ENCODE data around the gene PRR33. TPM values are rescaled to one million over a fixed set of nuclear protein-coding genes. Genes with fewer than 3 reads are reported as not detected.
A peak's percentile ranks its signal among the peaks of the same experiment; 100 is the strongest.

PRR33 gene
- total and polyA plus RNA-seq, 4 experiments from 2014 or later, result 0.18 TPM; not detected in 3

- intact Hi-C loops (cut with micrococcal nuclease), result no loop called here
- Mint-ChIP-seq H3K4me3 (no peak overlapping the region), H3K4me1 (peaks cover 35 to 60% (median 49%) of the 10 kb centered on the region in 4 donors), H3K27ac (peak overlapping the region in 2 of 7 donors; percentile 36 to 64), H3K36me3 (peaks cover 0 to 17% of the 10 kb centered on the region in 2 donors), H3K9me3 (peaks cover 0 to 2% (median 0%) of the 10 kb centered on the region in 8 donors), H3K27me3 (no peaks in the 10 kb centered on the region)
- H3K27me3 ChIP-seq (ENCODE audit: insufficient read depth, low read length), result no peaks in the 10 kb centered on the region
- DNase-seq, result peak in 1 of 5 donors; percentile 38
- POLR2A ChIA-PET (ENCODE audit: partially characterized antibody), result interaction anchor here (7.0 kb wide), 1 partner anchor 12 kb away, joined by 139 read pairs; the partner anchor contains the start of gene LSP1
- CTCF ChIA-PET (ENCODE audit: partially characterized antibody), result interaction anchor here (2.3 kb wide), 1 partner anchor 33 kb away, joined by 6 read pairs; no protein-coding TSS in a partner anchor
- no peaks in the 10 kb centered on the region for H3K36me3 ChIP-seq (ENCODE audit: insufficient read depth, low read length)
- H3K9me3 ChIP-seq (ENCODE audit: control insufficient read depth in 1 of 2, low read length in 2 of 2), result no peaks in the 10 kb centered on the region
- H3K4me1 ChIP-seq (ENCODE audit: insufficient read depth, low read length), result peaks cover 93% of the 10 kb centered on the region
- H3K4me3 ChIP-seq (ENCODE audit: low read length in 2 of 2), result no peak overlapping the region
- no peak overlapping the region for H3K27ac ChIP-seq (ENCODE audit: low read depth, low read length)
These were observed 25.5 kb downstream of the PRR33 start for GRCh38 chr11:1866226-1866625.

- H3K4me1 Mint-ChIP-seq, result peaks cover 27 to 48% (median 38%) of the 10 kb centered on the region in 4 donors
- peaks cover 0 to 13% of the 10 kb centered on the region in 2 donors for H3K36me3 Mint-ChIP-seq
- H3K4me3 ChIP-seq (ENCODE audit: low read length in 2 of 2), result no peak overlapping the region
- peaks cover 87% of the 10 kb centered on the region for H3K4me1 ChIP-seq (ENCODE audit: insufficient read depth, low read length)
- H3K9me3 ChIP-seq (ENCODE audit: control insufficient read depth in 1 of 2, low read length in 2 of 2), result no peaks in the 10 kb centered on the region
- H3K9me3 Mint-ChIP-seq, result peaks cover 0 to 2% (median 0%) of the 10 kb centered on the region in 8 donors
- H3K27ac ChIP-seq (ENCODE audit: low read depth, low read length), result no peak overlapping the region
- ChIA-PET CTCF (ENCODE audit: partially characterized antibody) (interaction anchor here (2.3 kb wide), 1 partner anchor 32 kb away, joined by 6 read pairs; no protein-coding TSS in a partner anchor), POLR2A (ENCODE audit: partially characterized antibody) (interaction anchor here (1.4 to 7.0 kb wide), 2 partner anchors 11 to 26 kb away, joined by 3 to 139 read pairs; partner anchors contain the start of genes LSP1 and TNNI2)
- H3K4me3 Mint-ChIP-seq, result no peak overlapping the region
- H3K27ac Mint-ChIP-seq, result peak overlapping the region in 5 of 7 donors; percentile 53 to 68 (median 64)
- intact Hi-C loops (cut with micrococcal nuclease), result no loop called here
- DNase-seq, result peak in 1 of 5 donors; percentile 16
- no peaks in the 10 kb centered on the region for H3K27me3 Mint-ChIP-seq
- no peaks in the 10 kb centered on the region for H3K36me3 ChIP-seq (ENCODE audit: insufficient read depth, low read length)
- no peaks in the 10 kb centered on the region for H3K27me3 ChIP-seq (ENCODE audit: insufficient read depth, low read length)
These were observed 26.6 kb downstream of the PRR33 start for GRCh38 chr11:1864831-1865665.

- H3K4me1 Mint-ChIP-seq, result peaks cover 22 to 43% (median 31%) of the 10 kb centered on the region in 4 donors
- POLR2A ChIA-PET (ENCODE audit: partially characterized antibody), result interaction anchor here (1.4 kb wide), 1 partner anchor 25 kb away, joined by 3 read pairs; the partner anchor contains the start of gene TNNI2
- DNase-seq, result no peak
- H3K27me3 Mint-ChIP-seq, result no peaks in the 10 kb centered on the region
- Histone ChIP-seq H3K4me1 (ENCODE audit: insufficient read depth, low read length) (peaks cover 85% of the 10 kb centered on the region), H3K27ac (ENCODE audit: low read depth, low read length) (no peak overlapping the region), H3K36me3 (ENCODE audit: insufficient read depth, low read length) (no peaks in the 10 kb centered on the region), H3K9me3 (ENCODE audit: control insufficient read depth in 1 of 2, low read length in 2 of 2) (no peaks in the 10 kb centered on the region), H3K4me3 (ENCODE audit: low read length in 2 of 2) (no peak overlapping the region), H3K27me3 (ENCODE audit: insufficient read depth, low read length) (no peaks in the 10 kb centered on the region)
- H3K27ac Mint-ChIP-seq, result peak overlapping the region in 4 of 7 donors; percentile 12 to 66 (median 38)
- H3K36me3 Mint-ChIP-seq, result peaks cover 0 to 12% of the 10 kb centered on the region in 2 donors
- H3K9me3 Mint-ChIP-seq, result peaks cover 0 to 2% (median 0%) of the 10 kb centered on the region in 8 donors
- CTCF ChIA-PET (ENCODE audit: partially characterized antibody), result no interaction called here
- no peak overlapping the region for H3K4me3 Mint-ChIP-seq
- intact Hi-C loops (cut with micrococcal nuclease), result no loop called here
These were observed 27.5 kb downstream of the PRR33 start for GRCh38 chr11:1864231-1864630.

GRCh38 chr11:1863352-1864216, 28.1 kb downstream of the PRR33 start:
- peak overlapping the region in 3 of 8 donors; percentile 36 to 56 (median 54) for H3K4me3 Mint-ChIP-seq

GRCh38 chr11:1862588-1863351, 28.9 kb downstream of the PRR33 start:
- Histone ChIP-seq H3K4me1 (ENCODE audit: insufficient read depth, low read length) (peaks cover 85% of the 10 kb centered on the region), H3K36me3 (ENCODE audit: insufficient read depth, low read length) (no peaks in the 10 kb centered on the region), H3K27ac (ENCODE audit: low read depth, low read length) (no peak overlapping the region), H3K27me3 (ENCODE audit: insufficient read depth, low read length) (no peaks in the 10 kb centered on the region), H3K4me3 (ENCODE audit: low read length in 2 of 2) (no peak overlapping the region), H3K9me3 (ENCODE audit: control insufficient read depth in 1 of 2, low read length in 2 of 2) (no peaks in the 10 kb centered on the region)
- no peaks in the 10 kb centered on the region for H3K27me3 Mint-ChIP-seq
- H3K36me3 Mint-ChIP-seq, result peaks cover 0 to 10% of the 10 kb centered on the region in 2 donors
- peaks cover 0 to 2% (median 0%) of the 10 kb centered on the region in 8 donors for H3K9me3 Mint-ChIP-seq
- peaks cover 17 to 44% (median 26%) of the 10 kb centered on the region in 4 donors for H3K4me1 Mint-ChIP-seq
- peak overlapping the region in 3 of 7 donors; percentile 22 to 78 (median 27) for H3K27ac Mint-ChIP-seq
- H3K4me3 Mint-ChIP-seq, result peak overlapping the region in 2 of 8 donors; percentile 54 to 56
- POLR2A ChIA-PET (ENCODE audit: partially characterized antibody), result interaction anchor here (1.1 to 1.5 kb wide), 3 partner anchors 9 to 12 kb away, joined by 3 to 7 read pairs (median 3); no protein-coding TSS in a partner anchor
- intact Hi-C loops (cut with micrococcal nuclease), result no loop called here
- peak in 1 of 5 donors; percentile 28 for DNase-seq
- CTCF ChIA-PET (ENCODE audit: partially characterized antibody), result no interaction called here

More at GRCh38 chr11:1863352-1864216, 28.1 kb downstream of the PRR33 start:
- intact Hi-C loops (cut with micrococcal nuclease), result no loop called here
- Histone ChIP-seq H3K27me3 (ENCODE audit: insufficient read depth, low read length) (no peaks in the 10 kb centered on the region), H3K36me3 (ENCODE audit: insufficient read depth, low read length) (no peaks in the 10 kb centered on the region), H3K9me3 (ENCODE audit: control insufficient read depth in 1 of 2, low read length in 2 of 2) (no peaks in the 10 kb centered on the region), H3K27ac (ENCODE audit: low read depth, low read length) (no peak overlapping the region), H3K4me3 (ENCODE audit: low read length in 2 of 2) (no peak overlapping the region), H3K4me1 (ENCODE audit: insufficient read depth, low read length) (peaks cover 85% of the 10 kb centered on the region)
- Mint-ChIP-seq H3K9me3 (peaks cover 0 to 2% (median 0%) of the 10 kb centered on the region in 8 donors), H3K27ac (peak overlapping the region in 5 of 7 donors; percentile 29 to 66 (median 36)), H3K27me3 (no peaks in the 10 kb centered on the region), H3K4me1 (peaks cover 19 to 42% (median 27%) of the 10 kb centered on the region in 4 donors), H3K36me3 (peaks cover 0 to 11% of the 10 kb centered on the region in 2 donors)
- ChIA-PET POLR2A (ENCODE audit: partially characterized antibody) (interaction anchor here (1.1 to 1.5 kb wide), 3 partner anchors 10 to 12 kb away, joined by 3 to 7 read pairs (median 3); no protein-coding TSS in a partner anchor), CTCF (ENCODE audit: partially characterized antibody) (no interaction called here)
- peak in 1 of 5 donors; percentile 28 for DNase-seq

Data from CD4-positive, alpha-beta memory T cell (primary cell).